Measurements from ENCODE around the gene A2M. TPM values are rescaled to one million over a fixed set of nuclear protein-coding genes. Genes with fewer than 3 reads are reported as not detected.
A peak's percentile ranks its signal among the peaks of the same experiment; 100 is the strongest.

Gene A2M
- total and polyA plus RNA-seq, 2 of the 13 experiments (the other 11 are each of a cell fraction or from before 2014, with no cell fraction given), result 2,807 to 6,551 TPM

DNA sequence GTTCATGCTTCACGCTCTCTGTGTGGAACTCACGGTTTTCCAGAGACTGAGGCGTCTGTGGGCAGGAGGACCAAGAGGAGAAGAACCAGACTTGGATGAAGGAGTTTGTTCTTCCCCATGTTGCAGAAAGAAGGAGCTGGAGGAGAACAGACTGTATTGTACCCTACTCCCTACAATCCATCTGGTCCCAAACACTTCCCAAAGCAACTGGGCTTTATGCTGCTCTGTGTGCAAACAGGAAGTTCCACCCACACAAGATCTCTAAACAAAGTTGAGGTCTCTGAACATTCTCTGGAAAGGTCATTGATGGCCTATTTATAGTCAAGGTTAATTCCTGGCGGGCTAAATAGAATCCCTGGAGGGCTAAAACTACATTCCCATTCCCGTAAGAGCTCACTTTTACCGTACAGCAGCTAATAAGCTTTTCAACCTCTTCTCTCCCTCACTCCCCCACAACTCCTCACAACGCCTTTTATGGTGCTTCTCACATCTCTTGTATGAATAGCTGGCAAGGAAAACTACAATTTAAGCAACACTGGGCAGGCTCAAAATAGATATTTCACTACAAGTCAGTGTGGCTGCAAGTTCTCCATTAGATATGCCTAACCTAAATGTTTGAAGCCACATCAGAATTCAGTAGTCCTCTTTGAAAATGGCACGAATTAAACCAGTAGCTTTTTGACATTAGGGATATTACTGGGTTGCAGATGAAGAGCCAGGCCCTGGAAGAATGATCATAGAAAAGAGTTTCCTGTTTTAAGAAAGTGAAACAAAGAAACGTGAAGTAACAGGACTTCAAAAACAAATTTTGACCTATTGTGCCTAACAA lies at the start of gene A2M (continued):
- TF ChIP-seq, protein P1, sequence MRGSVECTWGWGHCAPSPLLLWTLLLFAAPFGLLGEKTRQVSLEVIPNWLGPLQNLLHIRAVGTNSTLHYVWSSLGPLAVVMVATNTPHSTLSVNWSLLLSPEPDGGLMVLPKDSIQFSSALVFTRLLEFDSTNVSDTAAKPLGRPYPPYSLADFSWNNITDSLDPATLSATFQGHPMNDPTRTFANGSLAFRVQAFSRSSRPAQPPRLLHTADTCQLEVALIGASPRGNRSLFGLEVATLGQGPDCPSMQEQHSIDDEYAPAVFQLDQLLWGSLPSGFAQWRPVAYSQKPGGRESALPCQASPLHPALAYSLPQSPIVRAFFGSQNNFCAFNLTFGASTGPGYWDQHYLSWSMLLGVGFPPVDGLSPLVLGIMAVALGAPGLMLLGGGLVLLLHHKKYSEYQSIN (CRISPR knock-in tag; IDR thresholded peaks at IDR 0.05; ENCODE audit: borderline replicate concordance), result no peak
- TF ChIP-seq, protein P2, sequence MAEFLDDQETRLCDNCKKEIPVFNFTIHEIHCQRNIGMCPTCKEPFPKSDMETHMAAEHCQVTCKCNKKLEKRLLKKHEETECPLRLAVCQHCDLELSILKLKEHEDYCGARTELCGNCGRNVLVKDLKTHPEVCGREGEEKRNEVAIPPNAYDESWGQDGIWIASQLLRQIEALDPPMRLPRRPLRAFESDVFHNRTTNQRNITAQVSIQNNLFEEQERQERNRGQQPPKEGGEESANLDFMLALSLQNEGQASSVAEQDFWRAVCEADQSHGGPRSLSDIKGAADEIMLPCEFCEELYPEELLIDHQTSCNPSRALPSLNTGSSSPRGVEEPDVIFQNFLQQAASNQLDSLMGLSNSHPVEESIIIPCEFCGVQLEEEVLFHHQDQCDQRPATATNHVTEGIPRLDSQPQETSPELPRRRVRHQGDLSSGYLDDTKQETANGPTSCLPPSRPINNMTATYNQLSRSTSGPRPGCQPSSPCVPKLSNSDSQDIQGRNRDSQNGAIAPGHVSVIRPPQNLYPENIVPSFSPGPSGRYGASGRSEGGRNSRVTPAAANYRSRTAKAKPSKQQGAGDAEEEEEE (CRISPR knock-in tag; IDR thresholded peaks at IDR 0.05; ENCODE audit: borderline replicate concordance), result no peak
- TF ChIP-seq NR2C2 (CRISPR knock-in tag; IDR thresholded peaks at IDR 0.05; ENCODE audit: borderline replicate concordance) (peak; percentile 68; the same call in 1 of the 2 replicates), AGO2 (optimal IDR thresholded peaks at IDR 0.05; ENCODE audit: low read depth, low read length) (peak; percentile 61), ZNF614 (CRISPR knock-in tag; IDR thresholded peaks at IDR 0.05; ENCODE audit: borderline replicate concordance) (peak; percentile 90; the same call in 1 of the 2 replicates), SIX4 (CRISPR knock-in tag; IDR thresholded peaks at IDR 0.05) (peak; percentile 72; the same call in 1 of the 2 replicates), KLF12 (CRISPR knock-in tag; IDR thresholded peaks at IDR 0.05; ENCODE audit: borderline replicate concordance) (no peak), ZBTB42 (CRISPR knock-in tag; IDR thresholded peaks at IDR 0.05) (no peak), SSRP1 (CRISPR knock-in tag; IDR thresholded peaks at IDR 0.05) (peak; percentile 89; the same call in 1 of the 2 replicates), MAFG (CRISPR knock-in tag; IDR thresholded peaks at IDR 0.05) (no peak), SNAPC2 (CRISPR knock-in tag; IDR thresholded peaks at IDR 0.05) (peak; percentile 76; the same call in 1 of the 2 replicates), ZNF44 (CRISPR knock-in tag; IDR thresholded peaks at IDR 0.05) (no peak), HHEX (CRISPR knock-in tag; IDR thresholded peaks at IDR 0.05) (peak; percentile 40; the same call in 1 of the 2 replicates), TCF7L2 (IDR thresholded peaks at IDR 0.05; ENCODE audit: low read depth, low read length) (peak; percentile 27; the same call in 1 of the 2 replicates), KLF6 (CRISPR knock-in tag; IDR thresholded peaks at IDR 0.05) (peak; percentile 93), ZNF772 (CRISPR knock-in tag; IDR thresholded peaks at IDR 0.05) (0 out of 2 replicates have a peak, but pooled peaks have one; percentile 39), BRCA1 (CRISPR knock-in tag; IDR thresholded peaks at IDR 0.05) (no peak)
- TF ChIP-seq, protein P3, sequence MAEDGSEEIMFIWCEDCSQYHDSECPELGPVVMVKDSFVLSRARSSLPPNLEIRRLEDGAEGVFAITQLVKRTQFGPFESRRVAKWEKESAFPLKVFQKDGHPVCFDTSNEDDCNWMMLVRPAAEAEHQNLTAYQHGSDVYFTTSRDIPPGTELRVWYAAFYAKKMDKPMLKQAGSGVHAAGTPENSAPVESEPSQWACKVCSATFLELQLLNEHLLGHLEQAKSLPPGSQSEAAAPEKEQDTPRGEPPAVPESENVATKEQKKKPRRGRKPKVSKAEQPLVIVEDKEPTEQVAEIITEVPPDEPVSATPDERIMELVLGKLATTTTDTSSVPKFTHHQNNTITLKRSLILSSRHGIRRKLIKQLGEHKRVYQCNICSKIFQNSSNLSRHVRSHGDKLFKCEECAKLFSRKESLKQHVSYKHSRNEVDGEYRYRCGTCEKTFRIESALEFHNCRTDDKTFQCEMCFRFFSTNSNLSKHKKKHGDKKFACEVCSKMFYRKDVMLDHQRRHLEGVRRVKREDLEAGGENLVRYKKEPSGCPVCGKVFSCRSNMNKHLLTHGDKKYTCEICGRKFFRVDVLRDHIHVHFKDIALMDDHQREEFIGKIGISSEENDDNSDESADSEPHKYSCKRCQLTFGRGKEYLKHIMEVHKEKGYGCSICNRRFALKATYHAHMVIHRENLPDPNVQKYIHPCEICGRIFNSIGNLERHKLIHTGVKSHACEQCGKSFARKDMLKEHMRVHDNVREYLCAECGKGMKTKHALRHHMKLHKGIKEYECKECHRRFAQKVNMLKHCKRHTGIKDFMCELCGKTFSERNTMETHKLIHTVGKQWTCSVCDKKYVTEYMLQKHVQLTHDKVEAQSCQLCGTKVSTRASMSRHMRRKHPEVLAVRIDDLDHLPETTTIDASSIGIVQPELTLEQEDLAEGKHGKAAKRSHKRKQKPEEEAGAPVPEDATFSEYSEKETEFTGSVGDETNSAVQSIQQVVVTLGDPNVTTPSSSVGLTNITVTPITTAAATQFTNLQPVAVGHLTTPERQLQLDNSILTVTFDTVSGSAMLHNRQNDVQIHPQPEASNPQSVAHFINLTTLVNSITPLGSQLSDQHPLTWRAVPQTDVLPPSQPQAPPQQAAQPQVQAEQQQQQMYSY (CRISPR knock-in tag; IDR thresholded peaks at IDR 0.05), result peak; percentile 94
- TF ChIP-seq, protein P4, sequence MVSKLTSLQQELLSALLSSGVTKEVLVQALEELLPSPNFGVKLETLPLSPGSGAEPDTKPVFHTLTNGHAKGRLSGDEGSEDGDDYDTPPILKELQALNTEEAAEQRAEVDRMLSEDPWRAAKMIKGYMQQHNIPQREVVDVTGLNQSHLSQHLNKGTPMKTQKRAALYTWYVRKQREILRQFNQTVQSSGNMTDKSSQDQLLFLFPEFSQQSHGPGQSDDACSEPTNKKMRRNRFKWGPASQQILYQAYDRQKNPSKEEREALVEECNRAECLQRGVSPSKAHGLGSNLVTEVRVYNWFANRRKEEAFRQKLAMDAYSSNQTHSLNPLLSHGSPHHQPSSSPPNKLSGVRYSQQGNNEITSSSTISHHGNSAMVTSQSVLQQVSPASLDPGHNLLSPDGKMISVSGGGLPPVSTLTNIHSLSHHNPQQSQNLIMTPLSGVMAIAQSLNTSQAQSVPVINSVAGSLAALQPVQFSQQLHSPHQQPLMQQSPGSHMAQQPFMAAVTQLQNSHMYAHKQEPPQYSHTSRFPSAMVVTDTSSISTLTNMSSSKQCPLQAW (CRISPR knock-in tag; IDR thresholded peaks at IDR 0.05), result peak; percentile 94
- TF ChIP-seq, protein P5, sequence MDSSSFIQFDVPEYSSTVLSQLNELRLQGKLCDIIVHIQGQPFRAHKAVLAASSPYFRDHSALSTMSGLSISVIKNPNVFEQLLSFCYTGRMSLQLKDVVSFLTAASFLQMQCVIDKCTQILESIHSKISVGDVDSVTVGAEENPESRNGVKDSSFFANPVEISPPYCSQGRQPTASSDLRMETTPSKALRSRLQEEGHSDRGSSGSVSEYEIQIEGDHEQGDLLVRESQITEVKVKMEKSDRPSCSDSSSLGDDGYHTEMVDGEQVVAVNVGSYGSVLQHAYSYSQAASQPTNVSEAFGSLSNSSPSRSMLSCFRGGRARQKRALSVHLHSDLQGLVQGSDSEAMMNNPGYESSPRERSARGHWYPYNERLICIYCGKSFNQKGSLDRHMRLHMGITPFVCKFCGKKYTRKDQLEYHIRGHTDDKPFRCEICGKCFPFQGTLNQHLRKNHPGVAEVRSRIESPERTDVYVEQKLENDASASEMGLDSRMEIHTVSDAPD (CRISPR knock-in tag; IDR thresholded peaks at IDR 0.05), result peak; percentile 66; the same call in 1 of the 2 replicates

All from HepG2 (cell line).